Measurements from ENCODE around the gene ASB18. TPM values are rescaled to one million over a fixed set of nuclear protein-coding genes. Genes with fewer than 3 reads are reported as not detected.
"Not testable (repeated sequence)": the region's sequence is repeated elsewhere in the genome, so short reads cannot be mapped to it uniquely, and the experiment has no call there.

ASB18 gene
- total and polyA plus RNA-seq, 2 donors from 2014 or later: not detected

DNA sequence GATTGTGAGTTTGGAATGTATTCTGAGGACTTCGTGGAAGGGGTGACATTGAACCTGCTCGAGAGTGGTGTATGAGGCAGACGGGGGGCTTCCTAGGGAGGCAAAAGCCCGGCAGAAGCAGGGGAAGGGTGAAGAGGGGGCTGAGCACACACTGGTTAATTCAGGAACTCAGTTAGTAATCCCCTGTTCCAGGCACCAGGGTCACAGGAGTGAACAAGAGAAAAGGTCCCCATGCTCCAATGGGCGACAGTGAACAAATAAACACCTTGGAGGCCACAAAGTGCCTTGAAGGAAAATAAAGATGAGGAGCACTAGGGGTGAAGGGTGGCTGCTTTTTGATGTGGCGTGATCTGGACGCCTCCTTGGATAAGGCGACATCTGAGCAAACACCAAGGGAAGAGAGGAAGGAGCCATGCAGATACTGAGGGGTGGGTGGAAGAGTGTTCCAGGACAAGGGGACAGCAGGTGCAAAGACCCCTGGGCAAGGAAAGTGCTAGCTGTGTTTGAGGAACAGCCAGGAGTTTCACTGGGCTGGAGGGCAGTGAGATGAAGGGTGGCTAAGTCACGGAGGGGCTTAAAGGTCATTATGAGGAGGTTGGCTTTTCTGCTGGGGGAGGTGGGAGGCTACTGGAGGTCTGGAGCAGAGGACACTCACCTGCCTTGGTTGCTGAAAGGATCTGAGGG, 26.7 kb upstream of the ASB18 start:
- Histone ChIP-seq H3K4me1 (ENCODE audit: control insufficient read depth in 2 of 3, insufficient read depth in 2 of 3, low read depth in 1 of 3, low read length in 3 of 3) (no peaks in the 10 kb centered on the region), H3K27me3 (ENCODE audit: control insufficient read depth, insufficient read depth, low read length) (no peaks in the 10 kb centered on the region), H3K9me3 (ENCODE audit: control insufficient read depth in 2 of 3, insufficient read depth in 1 of 3, low read length in 3 of 3) (no peaks in the 10 kb centered on the region), H3K4me3 (ENCODE audit: low read length in 3 of 3) (no peak overlapping the region), H3K27ac (ENCODE audit: low read depth in 2 of 2, low read length in 2 of 2) (no peak overlapping the region), H3K9ac (ENCODE audit: low read length in 3 of 3) (no peak overlapping the region), H3K36me3 (ENCODE audit: control insufficient read depth in 2 of 3, insufficient read depth in 3 of 3, low read length in 3 of 3) (no peaks in the 10 kb centered on the region)
- FAIRE-seq (no peak), DNase-seq (peak in 1 of 5 donors; percentile 13)
- intact Hi-C loops (cut with DNase I): no loop called here
- TF ChIP-seq, protein P1, sequence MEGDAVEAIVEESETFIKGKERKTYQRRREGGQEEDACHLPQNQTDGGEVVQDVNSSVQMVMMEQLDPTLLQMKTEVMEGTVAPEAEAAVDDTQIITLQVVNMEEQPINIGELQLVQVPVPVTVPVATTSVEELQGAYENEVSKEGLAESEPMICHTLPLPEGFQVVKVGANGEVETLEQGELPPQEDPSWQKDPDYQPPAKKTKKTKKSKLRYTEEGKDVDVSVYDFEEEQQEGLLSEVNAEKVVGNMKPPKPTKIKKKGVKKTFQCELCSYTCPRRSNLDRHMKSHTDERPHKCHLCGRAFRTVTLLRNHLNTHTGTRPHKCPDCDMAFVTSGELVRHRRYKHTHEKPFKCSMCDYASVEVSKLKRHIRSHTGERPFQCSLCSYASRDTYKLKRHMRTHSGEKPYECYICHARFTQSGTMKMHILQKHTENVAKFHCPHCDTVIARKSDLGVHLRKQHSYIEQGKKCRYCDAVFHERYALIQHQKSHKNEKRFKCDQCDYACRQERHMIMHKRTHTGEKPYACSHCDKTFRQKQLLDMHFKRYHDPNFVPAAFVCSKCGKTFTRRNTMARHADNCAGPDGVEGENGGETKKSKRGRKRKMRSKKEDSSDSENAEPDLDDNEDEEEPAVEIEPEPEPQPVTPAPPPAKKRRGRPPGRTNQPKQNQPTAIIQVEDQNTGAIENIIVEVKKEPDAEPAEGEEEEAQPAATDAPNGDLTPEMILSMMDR (IDR thresholded peaks at IDR 0.05; ENCODE audit: borderline replicate concordance, extremely low read depth, insufficient read depth): no peak

- TF ChIP-seq, protein P1 (IDR thresholded peaks at IDR 0.05; ENCODE audit: borderline replicate concordance, extremely low read depth, insufficient read depth): no peak
- H3K27me3 ChIP-seq (ENCODE audit: control insufficient read depth, insufficient read depth, low read length): no peaks in the 10 kb centered on the region
- FAIRE-seq: no peak
- intact Hi-C loops (cut with DNase I): no loop called here
- no peak overlapping the region for H3K4me3 ChIP-seq (ENCODE audit: low read length in 3 of 3)
- peak in 1 of 5 donors; percentile 37 for DNase-seq
- no peak overlapping the region for H3K9ac ChIP-seq (ENCODE audit: low read length in 3 of 3)
- H3K9me3 ChIP-seq (ENCODE audit: control insufficient read depth in 2 of 3, insufficient read depth in 1 of 3, low read length in 3 of 3): no peaks in the 10 kb centered on the region
- no peaks in the 10 kb centered on the region for H3K4me1 ChIP-seq (ENCODE audit: control insufficient read depth in 2 of 3, insufficient read depth in 2 of 3, low read depth in 1 of 3, low read length in 3 of 3)
- no peak overlapping the region for H3K27ac ChIP-seq (ENCODE audit: low read depth in 2 of 2, low read length in 2 of 2)
- no peaks in the 10 kb centered on the region for H3K36me3 ChIP-seq (ENCODE audit: control insufficient read depth in 2 of 3, insufficient read depth in 3 of 3, low read length in 3 of 3)
These were observed 25.7 kb upstream of the ASB18 start for GRCh38 chr2:236289766-236290462.

- intact Hi-C loops (cut with DNase I); DNase-seq; H3K4me3 ChIP-seq (ENCODE audit: low read length in 3 of 3); H3K4me1 ChIP-seq (ENCODE audit: control insufficient read depth in 2 of 3, insufficient read depth in 2 of 3, low read depth in 1 of 3, low read length in 3 of 3); FAIRE-seq; H3K36me3 ChIP-seq (ENCODE audit: control insufficient read depth in 2 of 3, insufficient read depth in 3 of 3, low read length in 3 of 3); H3K9me3 ChIP-seq (ENCODE audit: control insufficient read depth in 2 of 3, insufficient read depth in 1 of 3, low read length in 3 of 3); H3K27me3 ChIP-seq (ENCODE audit: control insufficient read depth, insufficient read depth, low read length); H3K9ac ChIP-seq (ENCODE audit: low read length in 3 of 3); H3K27ac ChIP-seq (ENCODE audit: low read depth in 2 of 2, low read length in 2 of 2): not testable (repeated sequence)
These were observed 24.2 kb upstream of the ASB18 start for GRCh38 chr2:236288373-236288772.

GRCh38 chr2:236287656-236288055, 23.4 kb upstream of the ASB18 start:
- no peak overlapping the region for H3K9ac ChIP-seq (ENCODE audit: low read length in 3 of 3)
- intact Hi-C loops (cut with DNase I): no loop called here
- no peak for FAIRE-seq
- DNase-seq: peak in 1 of 5 donors; percentile 37
- H3K9me3 ChIP-seq (ENCODE audit: control insufficient read depth in 2 of 3, insufficient read depth in 1 of 3, low read length in 3 of 3): no peaks in the 10 kb centered on the region
- H3K4me1 ChIP-seq (ENCODE audit: control insufficient read depth in 2 of 3, insufficient read depth in 2 of 3, low read depth in 1 of 3, low read length in 3 of 3): no peaks in the 10 kb centered on the region
- H3K27ac ChIP-seq (ENCODE audit: low read depth in 2 of 2, low read length in 2 of 2): no peak overlapping the region
- TF ChIP-seq, protein P1 (IDR thresholded peaks at IDR 0.05; ENCODE audit: borderline replicate concordance, extremely low read depth, insufficient read depth): no peak
- no peaks in the 10 kb centered on the region for H3K36me3 ChIP-seq (ENCODE audit: control insufficient read depth in 2 of 3, insufficient read depth in 3 of 3, low read length in 3 of 3)
- H3K27me3 ChIP-seq (ENCODE audit: control insufficient read depth, insufficient read depth, low read length): no peaks in the 10 kb centered on the region
- H3K4me3 ChIP-seq (ENCODE audit: low read length in 3 of 3): no peak overlapping the region

Measured in kidney (tissue), 14 donors.